GM20431 (cell line): ENCODE measurements around the gene LATS2.

ENCODE experiments used
- in situ Hi-C: fragments of 300-500 bp; cut with MseI, MboI; formaldehyde crosslinking; loops from one replicate; pipeline ENCODE4 v1.15.0; 2020; ENCODE audit warnings: low sequenced_read_pairs; ENCODE audit not compliant: unreplicated experiment

LATS2 gene

DNA sequence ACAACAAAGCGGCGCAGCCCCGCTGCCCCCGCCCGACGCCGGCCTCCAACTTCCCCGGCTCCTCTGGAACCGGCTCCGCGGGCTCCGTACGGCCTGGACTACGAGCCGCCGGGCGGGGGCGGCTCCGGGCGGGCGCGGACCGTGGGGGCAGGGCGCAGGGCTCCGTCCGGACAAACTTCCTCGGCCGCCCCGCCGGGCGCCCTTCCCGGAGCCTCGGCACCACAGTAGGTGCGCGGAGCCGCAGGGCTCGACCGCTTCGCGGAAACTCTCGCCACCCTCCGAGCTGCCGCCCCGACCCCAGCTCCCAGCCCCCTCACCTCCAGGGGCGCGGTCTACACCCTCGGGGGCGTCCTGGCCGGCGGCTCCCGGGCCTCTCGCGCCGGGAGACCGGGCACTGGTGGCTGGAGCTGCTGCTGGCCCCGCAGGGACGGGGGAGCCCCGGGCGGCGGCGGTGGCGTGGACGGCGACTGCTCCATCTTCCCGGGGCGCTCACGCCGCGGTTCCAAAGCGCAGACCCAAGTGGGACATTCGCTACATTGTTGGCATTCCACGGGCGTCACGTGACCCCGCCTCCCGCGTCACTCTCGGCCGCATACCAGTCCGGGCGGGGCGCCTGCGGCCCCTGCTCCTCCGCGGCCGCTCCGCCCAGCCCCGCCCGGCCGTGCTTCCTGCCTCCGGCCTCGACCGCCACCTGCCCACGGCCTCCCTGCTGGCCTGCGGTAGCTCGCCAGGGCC, at the start of gene LATS2:
Gene LATS2 (minus strand): TSS at position 558 of the 735 bp plus-strand sequence. CDS start 15,560 bp downstream, outside the sequence.
- in situ Hi-C loops, result no loop called here

DNA sequence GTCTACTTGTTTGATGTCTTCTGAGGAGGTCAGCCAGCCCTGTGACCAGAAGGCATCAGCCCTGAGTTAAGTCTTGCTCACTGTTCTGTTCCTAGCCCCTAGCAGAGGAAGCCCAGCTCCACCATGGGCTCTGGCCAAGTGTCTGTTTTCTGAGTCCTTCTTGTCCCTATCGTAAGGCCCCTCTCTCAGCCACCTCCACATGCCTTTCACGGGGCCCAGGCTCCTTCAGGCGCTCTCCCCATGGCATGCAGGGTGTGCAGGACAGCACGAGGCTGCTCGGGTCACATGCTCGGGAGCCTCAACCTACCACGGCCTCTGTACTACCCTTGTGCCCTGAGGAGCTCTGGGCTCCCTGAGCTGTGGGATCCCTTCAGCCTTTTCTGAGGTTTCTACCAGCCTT, 47.8 kb upstream of the LATS2 start:
- in situ Hi-C loops, result no loop called here

DNA sequence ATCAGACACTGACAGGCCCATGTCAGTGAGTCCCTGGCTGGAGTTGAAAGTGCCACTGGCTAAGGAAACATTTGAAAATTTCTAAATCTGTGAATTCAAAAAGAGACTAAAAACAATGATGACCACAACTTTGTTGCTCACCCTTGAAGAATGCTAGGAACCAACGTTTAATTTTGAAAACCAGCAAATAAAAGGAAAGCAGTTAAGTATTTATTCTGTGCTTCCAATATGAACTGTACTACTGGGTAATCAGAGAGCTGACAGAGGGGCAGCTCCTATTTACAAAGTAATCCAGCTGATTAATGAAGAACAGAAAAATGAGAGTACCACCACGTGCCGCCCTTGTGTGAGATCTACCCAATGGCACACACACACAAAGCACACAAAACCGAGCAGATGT, 44.7 kb upstream of the LATS2 start:
- in situ Hi-C loops, result no loop called here

DNA sequence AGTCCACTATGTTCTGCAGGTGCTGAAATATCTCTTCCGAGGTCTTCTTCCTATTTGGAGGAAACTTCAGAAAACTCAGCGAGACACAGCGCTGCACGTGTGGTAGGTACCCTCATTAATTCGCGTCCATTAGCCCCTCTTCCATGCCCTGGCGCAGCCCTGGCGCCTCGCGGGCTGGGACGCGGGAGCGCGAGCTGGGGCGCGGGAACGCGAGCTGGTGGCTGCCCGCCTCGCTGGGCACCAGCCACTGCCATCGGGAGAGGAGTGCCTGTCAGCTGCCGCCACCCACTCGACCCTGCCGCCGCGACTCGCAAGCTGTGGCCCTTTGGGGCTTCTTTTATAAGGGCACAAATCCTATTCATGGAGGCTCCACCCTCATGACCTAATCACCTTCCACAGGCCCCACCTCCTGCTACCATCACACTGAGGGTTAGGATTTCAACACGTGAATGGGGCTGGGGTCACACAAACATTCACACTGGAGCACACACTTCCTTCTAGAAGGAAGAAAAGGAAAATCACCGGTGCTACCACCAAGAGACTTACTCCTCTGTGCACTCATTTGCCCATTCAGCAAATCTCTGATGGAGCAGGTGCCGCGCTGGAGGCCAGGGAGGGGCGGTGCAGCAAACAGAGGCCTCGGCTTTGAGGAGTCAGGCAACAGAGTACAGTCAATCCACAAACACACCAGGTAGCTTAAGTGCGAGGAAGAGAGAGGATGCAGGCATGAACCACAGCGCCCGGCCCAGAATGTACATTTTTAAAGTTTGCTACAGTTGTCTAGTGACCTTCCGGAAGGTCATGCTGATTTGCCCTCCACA, 43.0 kb upstream of the LATS2 start:
- in situ Hi-C loops, result no loop called here

DNA sequence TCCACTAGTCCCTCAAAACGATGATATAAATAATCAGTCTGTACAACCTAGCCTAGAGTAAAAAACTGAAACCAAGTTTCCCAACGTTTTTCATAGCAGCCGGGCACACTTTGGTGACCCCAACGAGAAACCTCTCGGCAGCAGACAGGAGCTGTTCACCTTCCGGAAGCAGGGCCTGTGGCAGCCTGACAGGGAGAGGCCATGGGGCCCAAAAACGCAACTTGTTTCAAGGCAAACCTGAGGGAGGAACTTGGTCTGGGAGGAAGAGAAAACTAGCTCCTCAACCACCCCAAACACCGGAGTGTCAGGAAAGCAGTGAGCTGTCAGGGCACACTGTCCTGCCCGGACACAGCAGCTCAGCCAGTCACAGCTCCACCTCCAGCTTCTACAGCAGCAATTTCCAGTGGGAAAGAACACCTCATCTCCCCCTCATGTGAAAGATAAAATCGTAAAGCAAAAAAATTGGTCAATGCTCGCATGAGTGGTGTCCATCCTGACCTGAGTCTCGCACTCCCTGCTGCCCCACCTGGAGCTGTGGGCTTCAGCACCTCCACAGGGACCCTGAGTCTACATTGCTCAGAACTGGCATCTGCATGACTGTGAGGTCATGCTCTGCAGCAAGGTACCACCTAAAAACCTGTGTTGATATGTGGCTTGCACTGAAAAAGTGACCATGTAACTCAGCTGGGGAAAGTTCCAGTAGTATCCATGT, 40.6 kb upstream of the LATS2 start:
- in situ Hi-C loops, result no loop called here

DNA sequence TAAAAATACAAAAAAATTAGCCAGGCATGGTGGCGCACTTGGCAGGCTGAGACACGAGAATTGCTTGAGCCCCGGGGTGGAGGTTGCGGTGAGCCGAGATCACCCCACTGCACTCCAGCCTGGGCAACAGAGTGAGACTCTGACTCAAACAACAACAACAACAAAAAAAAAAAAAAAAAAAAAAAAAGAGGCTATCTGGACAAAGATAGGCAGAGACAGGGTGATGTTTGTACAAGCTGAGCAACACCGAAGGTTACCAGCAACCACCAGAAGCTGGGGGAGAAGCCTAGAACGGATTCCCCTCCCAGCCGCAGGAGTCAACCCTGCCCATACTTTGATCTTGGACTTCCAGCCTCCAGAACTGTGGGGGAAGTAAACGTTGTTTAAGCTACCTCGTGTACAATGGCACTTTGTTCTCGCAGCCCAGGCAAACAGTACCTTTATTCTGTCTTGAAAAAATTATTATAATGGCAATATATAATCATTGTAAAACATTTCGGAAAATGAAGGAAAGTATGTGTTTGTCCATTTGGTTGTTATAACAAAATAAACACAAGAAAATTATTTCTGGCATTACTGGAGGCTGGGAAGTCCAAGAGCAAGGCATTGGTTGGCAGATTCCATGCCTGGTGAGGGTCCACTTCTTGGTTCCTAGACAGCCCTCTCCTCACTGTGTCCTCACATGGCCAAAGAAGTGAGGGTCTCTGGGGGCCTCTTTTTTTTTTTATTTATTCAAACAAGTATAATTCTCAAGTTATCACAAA, 39.8 kb upstream of the LATS2 start:
- in situ Hi-C loops, result no loop called here

DNA sequence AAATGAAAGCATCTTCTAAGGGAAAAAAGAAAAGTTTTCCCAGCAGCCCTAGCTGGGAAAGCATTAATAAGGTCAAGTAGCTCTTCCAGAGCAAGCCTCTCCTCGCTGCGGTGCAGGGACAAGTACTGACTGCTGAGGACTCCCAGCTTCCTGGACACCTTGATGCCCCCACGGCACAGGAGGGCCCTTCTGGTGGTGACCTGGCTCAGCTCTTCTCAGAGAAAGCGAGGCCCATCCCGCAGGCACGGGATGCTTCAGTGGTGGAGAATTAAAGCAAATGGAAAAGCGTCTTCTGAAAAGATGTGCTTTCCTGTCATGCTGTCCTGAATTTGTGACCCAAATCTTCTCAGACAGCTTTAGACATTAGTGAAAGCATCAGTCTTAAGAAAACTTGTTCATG, 38.8 kb upstream of the LATS2 start:
- in situ Hi-C loops, result no loop called here

DNA sequence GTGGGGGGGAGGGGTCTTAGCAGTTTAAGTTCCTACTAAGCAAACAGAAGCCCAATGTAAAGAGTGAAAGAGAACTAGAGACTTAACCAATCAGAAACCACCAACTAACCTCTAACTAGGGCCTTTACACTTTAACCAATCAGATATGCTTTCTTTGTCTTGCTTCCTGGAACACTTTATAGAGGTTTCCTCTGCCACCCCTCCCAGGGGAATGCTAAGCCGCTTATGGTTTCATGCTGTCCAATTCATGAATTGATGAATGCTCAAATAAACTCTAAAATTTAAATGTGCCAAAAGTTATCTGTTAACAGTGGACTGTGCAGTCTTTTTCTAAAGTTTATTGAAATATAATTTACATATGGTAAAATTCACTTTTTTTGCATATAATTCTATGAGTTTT, 33.9 kb upstream of the LATS2 start:
- in situ Hi-C loops, result no loop called here

DNA sequence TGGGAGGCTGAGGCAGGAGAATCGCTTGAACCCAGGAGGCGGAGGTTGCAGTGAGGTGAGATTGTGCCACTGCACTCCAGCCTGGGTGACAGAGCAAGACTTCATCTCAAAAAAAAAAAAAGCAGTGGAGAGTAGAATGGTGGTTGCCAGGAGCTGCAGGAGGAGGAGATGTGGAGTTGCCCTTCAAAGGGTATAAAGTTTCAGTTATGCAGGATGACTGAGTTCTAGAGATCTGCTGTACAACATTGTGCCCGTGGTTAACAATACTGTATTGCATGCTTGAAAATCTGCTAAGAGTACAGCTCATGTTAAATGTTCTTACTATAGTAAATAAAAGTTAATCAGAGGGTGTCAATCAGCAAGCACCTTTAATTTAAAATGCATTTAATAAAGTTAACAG, 28.4 kb upstream of the LATS2 start:
- in situ Hi-C loops, result no loop called here

DNA sequence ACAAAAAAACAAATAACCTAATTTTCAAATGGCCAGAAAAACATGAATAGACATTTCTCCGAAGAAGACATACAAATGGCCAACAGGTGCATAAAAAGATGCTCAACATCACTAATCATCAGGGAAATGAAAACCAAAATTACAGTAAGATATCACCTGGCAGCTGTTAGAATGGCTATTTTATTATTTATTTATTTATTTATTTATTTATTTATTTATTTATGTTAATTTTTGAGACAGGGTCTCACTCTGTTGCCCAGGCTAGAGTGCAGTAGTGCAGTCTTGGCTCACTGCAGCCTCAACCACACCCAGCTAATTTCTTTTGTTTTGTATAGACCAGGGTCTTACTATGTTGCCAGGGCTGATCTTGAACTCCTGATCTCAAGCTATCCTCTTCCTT, 27.1 kb upstream of the LATS2 start:
- in situ Hi-C loops, result no loop called here

DNA sequence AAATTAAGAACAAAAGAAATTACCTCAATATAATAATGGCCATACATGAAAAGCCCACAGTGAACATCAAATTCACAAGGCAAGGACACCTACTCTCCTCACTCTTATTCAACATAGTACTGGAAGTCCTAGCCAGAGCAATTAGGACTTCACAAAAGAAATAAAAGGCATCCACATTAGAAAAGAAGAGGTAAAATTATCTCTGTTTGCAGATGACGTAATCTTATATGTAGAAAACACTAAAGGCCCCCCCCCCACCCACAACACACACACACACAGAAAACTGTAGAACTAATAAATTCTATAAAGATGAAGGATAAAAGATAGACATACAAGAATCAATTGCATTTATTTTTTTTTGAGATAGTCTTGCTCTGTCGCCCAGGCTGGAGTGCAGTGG, 25.5 kb upstream of the LATS2 start:
- in situ Hi-C loops, result no loop called here

DNA sequence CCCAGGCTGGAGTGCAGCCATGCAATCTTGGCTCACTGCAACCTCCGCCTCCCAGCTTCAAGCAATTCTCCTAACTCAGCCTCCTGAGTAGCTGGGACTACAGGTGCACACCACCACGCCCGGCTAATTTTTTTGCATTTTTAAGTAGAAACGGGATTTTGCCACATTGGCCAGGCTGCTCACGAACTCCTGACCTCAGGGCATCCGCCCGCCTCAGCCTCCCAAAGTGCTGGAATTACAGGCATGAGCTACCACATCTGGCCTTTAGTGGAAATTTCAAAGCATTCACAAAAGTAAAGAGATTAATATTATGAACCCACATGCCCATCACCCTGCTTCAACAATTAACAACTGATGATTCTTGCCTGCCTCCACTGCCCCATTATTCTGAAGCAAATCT, 20.5 kb upstream of the LATS2 start:
- in situ Hi-C loops, result no loop called here

DNA sequence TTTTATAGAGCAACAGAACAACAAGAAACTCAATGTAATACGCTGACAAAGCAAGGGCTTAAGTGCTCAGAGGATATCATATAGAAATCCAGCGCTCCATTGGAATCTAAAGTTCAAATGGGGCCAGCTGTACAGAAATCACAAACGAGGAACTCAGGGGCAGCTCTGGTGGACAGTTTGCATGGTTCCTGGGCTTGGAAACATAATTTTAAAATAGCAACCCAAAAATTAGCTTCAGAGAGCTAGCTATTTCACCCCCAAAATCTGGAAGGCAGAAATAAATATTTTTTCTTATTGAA, 19.2 kb upstream of the LATS2 start:
- in situ Hi-C loops, result no loop called here

DNA sequence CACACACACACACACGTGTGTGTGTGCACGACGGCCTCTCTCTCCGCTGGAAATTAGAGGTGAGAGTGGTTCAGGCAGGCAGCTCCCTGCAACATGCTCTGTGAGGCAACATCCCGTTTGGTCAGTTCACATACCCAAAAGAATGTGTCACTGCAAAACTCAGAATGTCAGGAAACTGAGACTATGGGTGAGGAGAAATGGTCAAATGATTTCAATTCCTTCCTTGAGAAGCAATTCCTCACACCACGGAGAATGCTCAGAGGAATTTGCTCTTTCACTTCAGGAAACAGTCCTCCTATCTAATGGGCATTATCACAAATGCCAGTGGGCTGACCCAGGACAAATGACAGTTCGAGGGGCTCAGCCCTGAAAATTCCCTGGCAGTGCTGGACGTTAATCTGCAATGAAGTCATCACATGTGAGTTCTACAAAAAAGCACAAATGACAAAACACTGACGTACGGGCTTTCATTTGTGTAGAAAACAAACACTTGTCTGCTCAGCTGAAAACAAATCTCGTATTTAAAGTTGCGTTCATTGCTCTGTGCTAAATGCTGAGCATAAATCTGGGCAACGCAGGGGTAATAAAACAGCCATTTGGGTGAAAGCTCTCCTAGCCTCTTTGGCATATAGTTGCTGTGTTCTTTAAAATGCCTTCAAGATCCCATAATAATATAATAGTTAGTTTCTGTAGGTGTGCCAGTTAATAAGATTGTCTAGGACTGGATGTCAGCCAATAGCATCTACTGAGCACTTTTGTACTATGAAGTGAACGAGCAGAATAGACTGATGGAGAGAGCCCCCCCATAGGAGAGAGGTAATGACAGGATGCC, 18.6 kb upstream of the LATS2 start:
- in situ Hi-C loops, result no loop called here

DNA sequence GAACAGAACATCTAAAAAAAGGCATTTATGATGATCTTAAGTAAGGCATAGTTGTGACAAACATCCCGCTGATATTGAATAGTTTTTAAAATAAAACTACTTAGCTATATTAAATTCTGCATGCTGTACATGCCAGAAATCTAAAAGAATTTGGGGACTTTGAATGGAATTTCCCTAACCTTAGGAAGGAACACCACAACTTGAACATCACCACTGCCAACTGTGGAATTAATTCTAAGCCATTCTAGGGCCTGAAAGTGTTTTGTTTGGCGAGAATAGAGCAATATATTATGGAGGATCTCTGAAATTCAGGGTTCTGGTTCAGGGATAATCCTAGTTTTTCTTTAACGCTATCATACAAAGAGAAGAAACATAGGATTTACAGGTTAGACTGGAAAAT, 17.8 kb upstream of the LATS2 start:
- in situ Hi-C loops, result no loop called here

DNA sequence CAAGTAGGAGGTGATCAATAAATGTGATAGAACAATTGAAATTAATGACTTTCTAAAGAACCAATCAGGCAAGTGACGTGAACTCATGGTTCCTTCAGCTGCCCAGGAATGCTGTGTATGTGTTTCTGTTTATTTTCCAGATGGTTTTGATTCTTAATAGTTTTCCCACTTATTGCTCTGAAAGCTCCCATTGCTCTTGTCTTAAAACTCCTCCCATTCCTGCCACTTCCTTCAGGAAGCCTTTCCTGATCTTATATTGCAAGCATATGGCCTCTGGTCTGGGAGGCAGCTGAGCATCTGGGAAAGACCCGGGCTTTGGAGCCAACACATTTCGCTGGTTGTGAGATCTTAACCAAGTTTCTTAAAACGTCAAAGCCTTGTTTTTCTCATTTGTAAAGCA, 17.1 kb upstream of the LATS2 start:
- in situ Hi-C loops, result no loop called here

DNA sequence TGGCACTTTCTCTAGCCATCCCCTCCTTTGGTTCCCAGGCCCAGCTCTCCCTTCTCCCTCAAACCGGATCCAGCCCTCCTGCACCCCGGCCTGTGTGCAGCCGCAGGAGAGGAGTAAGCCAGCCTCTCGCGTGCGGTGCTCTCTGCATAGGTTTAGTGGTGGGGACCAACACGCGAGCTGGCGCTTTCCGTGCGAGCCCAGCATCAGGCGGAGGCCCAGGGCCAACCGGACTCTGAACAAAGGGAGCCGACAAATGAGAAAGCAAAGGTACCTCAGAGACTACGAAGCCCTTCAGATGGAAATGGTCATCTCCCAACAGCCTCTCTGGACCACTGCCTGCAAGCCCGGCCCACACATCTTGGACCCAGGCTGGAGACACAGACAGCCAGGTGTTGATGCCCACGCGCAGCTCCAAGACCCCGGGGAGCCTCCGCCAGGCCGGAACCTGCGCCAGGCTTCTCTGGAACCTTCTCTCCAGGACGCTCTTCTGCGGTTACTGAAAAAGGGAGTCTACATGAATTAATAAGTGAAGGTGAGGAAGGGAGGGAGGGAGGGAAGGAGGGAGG, 16.5 kb upstream of the LATS2 start:
- in situ Hi-C loops, result no loop called here

DNA sequence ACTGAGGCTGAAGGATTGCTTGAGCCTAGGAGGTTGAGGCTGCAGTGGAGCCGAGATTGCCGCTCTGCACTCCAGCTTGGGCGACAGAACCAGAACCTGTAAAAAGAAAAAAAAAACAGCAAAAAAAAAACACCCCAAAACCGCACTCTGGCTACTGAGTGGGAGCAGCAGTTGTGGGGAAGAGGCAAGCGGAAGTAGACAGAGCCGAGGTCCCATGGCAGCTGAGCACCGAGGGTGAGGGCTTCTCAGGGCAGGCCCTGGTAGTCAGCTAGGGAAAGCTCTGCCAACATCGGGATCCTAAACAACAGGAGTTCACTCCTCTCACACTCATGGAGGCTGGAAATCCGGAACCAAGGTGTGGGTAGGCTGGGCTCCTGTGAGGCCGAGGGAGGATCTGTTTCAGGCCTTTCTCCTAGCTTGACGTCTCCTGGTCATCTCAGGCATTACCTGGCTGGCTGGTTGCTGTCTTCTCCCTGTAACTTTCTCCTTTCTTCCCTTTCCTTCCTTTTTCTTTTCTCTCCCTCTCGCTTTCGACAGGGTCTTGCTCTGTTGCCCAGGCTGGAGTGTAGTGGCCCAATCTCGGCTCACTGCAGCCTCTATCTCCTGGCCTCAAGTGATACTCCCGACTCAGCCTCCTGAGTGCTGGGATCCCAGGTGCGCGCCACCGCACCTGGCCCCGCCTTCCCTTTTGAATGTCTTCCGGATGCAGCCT, 15.8 kb upstream of the LATS2 start:
- in situ Hi-C loops, result no loop called here

DNA sequence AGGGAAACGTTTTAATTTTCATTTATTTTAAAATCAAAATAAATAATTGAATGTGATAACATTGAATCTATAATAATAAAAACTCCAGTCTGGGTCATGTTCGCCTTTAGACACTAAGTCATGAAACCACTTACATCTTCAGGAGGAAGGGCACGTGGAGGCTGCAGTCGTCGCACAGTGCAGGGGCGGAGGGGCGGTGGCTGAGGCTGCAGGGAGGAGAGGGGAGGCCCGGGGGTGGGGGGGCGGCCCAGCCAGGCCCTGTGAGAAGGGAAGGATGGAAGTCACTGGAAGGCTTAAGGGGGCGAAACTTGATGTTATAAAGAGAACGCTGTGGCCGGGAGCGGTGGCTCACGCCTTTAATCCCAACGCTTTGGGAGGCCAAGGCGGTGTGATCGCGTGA, 14.9 kb upstream of the LATS2 start:
- in situ Hi-C loops, result no loop called here
